ENCODE results near the gene ARL3.
"Not testable (repeated sequence)": the region's sequence is repeated elsewhere in the genome, so short reads cannot be mapped to it uniquely, and the experiment has no call there.

ARL3 gene

GRCh38 chr10:102713814-102714620 lies at the start of gene ARL3:
Gene ARL3 (minus strand): TSS chr10:102714397. CDS start chr10:102714275, 122 bp downstream.
- FAIRE-seq = peak; percentile 98

GRCh38 chr10:102763037-102763607 lies 48.9 kb upstream of the ARL3 start:
- no peak for FAIRE-seq

- FAIRE-seq = no peak
Observed at GRCh38 chr10:102762401-102763015, 48.3 kb upstream of the ARL3 start.

DNA sequence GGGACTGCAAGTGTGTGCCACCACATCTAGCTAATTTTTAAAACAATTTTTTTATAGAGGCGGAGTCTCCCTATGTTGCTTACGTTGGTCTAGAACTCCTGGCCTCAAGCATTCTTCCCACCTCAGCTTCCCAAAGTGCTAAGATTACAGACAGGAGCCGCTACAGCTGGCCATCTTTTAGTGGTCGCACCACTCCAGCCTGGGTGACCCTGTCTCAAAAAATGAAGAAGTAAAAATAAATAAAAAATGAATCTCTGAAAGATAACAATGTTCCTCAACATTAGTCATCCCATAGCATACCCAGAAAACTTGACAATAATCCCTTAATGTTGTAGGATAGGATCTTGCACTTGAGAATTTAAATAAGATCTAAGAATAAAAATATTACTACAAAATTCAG lies 47.8 kb upstream of the ARL3 start:
- no peak for FAIRE-seq

DNA sequence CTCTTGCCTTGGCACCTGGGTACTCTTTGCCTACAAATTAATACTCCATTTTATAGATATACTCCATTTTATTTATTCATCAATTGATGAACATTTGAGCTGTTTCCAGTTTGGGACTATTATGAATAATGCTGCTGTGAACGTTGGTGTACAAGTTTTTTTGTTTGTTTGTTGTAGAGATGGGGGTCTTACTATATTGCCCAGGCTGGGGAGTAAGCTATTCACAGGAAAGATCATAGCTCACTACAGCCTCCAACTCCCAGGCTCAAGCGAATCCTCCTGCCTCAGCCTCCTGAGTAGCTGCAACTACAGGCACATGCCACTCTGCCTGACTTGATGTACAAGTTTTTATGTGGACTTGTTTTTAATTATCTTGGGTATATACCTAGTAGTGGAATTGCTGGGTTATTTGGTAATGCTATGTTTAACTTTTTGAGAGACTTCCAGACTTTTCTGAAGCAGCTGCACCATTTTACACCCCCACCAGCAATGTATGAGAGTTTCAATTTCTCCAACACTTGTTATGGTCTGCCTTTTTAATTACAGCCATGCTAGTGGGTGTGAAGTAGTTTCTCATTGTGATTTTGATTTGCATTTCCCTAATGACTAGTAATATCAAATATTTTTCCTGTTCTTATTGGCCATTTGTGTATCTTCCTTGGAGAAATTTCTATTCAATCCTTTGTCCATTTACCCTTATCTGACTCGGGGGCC lies 45.5 kb upstream of the ARL3 start:
- no peak for FAIRE-seq

GRCh38 chr10:102758933-102759262 lies 44.7 kb upstream of the ARL3 start:
- FAIRE-seq = not testable (repeated sequence)

DNA sequence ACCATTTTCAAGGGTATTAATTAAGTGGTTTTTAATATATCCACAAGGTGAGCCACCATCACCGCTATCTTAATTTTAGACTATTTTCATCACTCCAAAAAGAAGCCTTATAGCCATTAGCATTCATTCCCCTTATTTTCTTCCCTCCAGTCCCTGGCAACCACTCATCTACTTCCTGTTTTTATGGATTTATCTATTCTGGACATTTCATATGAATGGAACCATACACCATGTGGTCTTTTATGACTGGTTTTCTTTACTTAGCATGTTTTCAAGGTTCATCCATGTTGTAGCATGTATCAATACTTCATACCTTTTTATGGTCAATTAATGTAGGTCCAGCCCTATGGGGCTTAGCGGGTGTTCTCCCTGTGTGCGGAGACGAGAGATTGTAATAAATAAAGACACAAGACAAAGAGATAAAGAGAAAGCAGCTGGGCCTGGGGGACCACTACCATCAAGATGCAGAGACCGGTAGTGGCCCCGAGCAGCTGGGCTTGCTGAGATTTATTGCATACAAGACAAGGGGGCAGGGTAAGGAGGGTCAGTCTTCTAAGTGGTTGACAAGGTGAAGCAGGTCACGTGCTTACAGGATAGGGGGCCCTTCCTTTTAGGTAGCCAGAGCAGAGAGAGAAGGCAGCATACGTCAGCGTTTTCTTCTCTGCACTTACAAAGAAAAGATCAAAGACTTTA lies 44.2 kb upstream of the ARL3 start:
- FAIRE-seq = no peak

DNA sequence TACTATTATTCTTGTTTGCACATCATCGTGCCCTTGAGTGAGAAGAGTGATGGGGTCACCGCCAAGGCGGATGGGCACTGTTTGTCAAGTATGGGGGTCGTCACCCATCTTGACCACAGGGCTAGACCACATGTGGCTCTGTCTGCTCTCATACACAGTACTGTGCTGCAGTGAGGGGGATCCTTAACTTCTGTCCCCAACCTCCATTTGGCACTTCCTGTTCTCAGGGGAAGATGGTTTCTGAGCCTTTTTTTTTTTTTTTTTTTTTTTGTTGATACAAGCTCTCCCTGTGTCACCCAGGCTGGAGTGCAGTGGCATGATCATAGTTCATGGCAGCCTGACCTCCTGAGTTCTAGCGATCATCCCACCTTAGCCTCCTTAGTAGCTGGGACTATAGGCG lies 43.1 kb upstream of the ARL3 start:
- FAIRE-seq = no peak

GRCh38 chr10:102753718-102754117 lies 39.5 kb upstream of the ARL3 start:
- no peak for FAIRE-seq

DNA sequence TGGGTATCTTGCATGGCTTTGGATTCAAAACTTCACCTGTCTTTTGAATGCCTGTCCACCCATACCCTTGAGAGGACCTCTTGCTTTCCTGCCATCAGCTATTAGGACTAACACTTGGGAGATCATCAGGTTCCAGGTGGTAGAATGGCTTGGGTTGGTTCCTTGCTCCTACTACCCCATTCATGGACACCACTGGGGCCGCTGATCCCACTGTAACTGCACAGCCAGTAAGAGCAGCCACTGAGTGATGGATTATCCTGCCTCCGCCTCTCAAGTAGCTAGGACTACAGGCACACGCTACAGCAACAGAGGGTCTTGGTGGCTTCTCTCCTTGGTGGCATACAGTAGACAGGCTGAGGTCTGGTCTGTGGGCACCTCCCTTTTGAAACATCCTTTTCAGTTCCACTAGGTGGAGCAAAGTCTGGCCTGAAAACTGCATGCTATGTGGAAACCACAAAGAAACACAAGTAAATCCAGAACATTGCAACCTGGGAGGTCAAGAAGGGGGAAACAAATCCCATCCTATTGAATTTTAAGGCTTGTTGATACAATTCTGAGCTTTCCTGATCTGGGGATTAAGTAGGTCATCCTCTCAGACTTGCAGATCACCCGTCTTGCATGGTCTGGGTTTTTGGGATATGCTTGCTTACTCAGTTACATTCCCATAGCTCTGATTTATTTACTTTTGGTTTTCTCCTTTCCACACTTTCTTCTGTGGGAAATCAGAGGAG lies 38.9 kb upstream of the ARL3 start:
- peak; percentile 41 for FAIRE-seq

- FAIRE-seq = no peak
Observed at GRCh38 chr10:102752266-102752930, 38.2 kb upstream of the ARL3 start.

DNA sequence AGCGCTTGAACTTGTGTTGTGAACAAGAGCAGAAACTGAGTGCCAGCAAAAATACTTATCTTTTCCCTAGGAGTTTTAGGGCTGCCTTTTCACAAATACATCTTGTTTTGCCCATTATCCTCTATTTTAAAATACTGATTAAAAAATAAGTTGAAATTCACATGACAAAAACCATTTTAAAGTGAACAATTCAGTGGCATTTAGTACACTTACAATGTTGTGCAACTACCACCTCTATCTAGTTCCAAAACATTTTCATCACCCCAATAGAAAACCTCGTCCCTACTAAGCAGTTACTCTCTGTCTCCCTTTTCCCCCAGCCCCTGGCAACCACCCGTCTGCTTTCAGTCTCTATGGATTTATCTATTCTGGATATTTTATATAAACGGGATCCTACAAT lies 31.0 kb upstream of the ARL3 start:
- FAIRE-seq = no peak

DNA sequence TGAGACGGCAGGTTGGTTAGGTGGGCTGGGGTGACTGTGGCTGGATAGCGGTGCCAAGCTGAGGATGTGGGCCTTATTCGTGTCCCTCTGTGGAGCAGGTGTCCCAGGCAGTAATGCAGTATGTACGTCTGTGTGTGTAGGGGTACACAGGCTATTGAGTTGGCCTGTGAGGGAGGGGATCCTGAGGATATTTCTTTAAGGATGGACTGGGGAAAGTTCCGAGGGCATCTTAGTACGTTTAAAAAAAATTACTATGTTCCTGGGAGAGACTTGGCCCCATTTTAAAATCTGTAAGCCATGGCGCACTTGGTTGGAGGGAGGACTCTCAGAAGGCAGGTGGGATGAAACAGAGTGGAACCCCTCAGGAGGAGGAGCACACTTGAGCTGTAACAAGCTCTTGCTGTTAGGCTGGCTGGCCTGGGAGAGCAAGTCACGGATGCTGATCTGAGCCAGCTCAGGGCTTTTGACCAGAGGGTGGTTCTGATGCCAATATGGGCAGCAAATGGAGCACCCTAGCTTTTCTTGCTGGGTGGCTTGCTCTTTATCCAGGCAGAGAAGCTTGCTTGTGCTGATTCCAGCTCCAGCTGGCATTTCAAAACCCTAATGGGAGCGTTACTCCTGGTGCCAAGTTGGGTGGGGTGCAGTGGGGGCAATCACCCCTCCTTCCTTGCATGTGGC lies 30.3 kb upstream of the ARL3 start:
- FAIRE-seq = no peak

GRCh38 chr10:102743588-102744373 lies 29.6 kb upstream of the ARL3 start, which contains the start of gene WBP1L:
Gene WBP1L (plus strand): TSS chr10:102743948. CDS start chr10:102744054, 106 bp downstream.
- peak; percentile 99 for FAIRE-seq

GRCh38 chr10:102743078-102743587 lies 28.9 kb upstream of the ARL3 start:
- FAIRE-seq = no peak

DNA sequence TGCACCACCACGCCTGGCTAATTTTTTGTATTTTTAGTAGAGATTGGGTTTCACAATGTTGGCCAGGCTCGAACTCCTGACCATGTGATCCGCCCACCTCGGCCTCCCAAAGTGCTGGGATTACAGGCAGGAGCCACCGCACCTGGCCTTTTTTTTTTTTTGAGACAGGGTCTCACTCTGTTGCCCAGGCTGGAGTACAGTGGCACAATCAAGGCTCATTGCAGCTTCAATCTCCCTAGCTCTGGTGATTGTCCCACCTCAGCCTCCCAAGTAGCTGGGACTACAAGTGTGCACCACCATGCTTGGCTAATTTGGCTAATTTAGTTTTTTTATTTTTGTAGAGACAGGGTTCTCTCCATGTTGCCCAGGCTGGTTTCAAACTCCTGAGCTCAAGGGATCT lies 28.1 kb upstream of the ARL3 start:
- FAIRE-seq = not testable (repeated sequence)

- FAIRE-seq = no peak
Observed at GRCh38 chr10:102741726-102742237, 27.6 kb upstream of the ARL3 start.

DNA sequence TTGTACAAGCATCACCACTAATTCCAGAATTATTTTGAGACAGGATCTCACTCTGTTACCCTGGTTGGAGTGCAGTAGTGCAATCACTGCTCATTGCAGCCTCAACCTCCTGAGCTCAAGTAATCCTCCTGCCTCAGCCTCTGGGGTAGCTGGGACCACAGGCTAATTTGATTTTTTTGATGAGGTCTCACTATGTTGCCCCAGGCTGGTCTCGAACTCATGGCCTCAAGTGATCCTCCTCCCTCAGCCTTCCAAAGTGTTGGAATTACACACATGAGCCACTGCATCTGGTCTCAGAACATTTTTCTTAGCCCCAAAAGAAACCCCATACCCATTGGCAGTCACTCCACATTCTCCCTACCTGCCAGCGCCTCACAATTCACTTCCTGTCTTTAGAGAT lies 26.0 kb upstream of the ARL3 start:
- no peak for FAIRE-seq

GRCh38 chr10:102738692-102739121 lies 24.5 kb upstream of the ARL3 start:
- FAIRE-seq = no peak
